CD4-positive, alpha-beta T cell (primary cell): ENCODE measurements around the gene FBXL19. TPM values are rescaled to one million over a fixed set of nuclear protein-coding genes. Genes with fewer than 3 reads are reported as not detected.
A peak's percentile ranks its signal among the peaks of the same experiment; 100 is the strongest.

Experiments
- ATAC-seq: fragments of 200-7000 bp; cut with Tn5 transposase; one replicate; pipeline ENCODE4 v1.10.0; 2022; ENCODE audit warnings: mild to moderate bottlenecking; ENCODE audit not compliant: poor library complexity
- CTCF ChIA-PET: fragments of 350-600 bp; sonication (Branson Sonifier 250); formaldehyde crosslinking; loops from one replicate; lab custom pipeline; 2021; ENCODE audit warnings: antibody characterized with exemption, inconsistent platforms; lab: Charles Lee
- POLR2A ChIA-PET: fragments of 350-600 bp; sonication (Branson Sonifier 250); formaldehyde crosslinking; loops from one replicate; lab custom pipeline; 2021; ENCODE audit warnings: antibody characterized with exemption, inconsistent platforms; lab: Charles Lee
- DNase-seq, 14 experiments: peaks; one replicate each; pipeline ENCODE4 v3.0.0-alpha.2; 2013 to 2020; ENCODE audit warnings: mixed read lengths in 2 of 14
- H3K27ac ChIP-seq, 2 donors: one replicate each; pipeline versions ENCODE4 v1.5.1 to v1.7.0; 2013; ENCODE audit warnings: low read length in 2 of 2, low read depth in 1 of 2, mild to moderate bottlenecking in 1 of 2
- H3K27me3 ChIP-seq, 2 experiments: 1 replicate in 1 of 2; 2 replicates in 1 of 2; pipeline versions ENCODE4 v1.6.1 to v1.7.0; 2013; ENCODE audit warnings: low read length in 2 of 2, control low read depth in 1 of 2, mild to moderate bottlenecking in 1 of 2, moderate library complexity in 1 of 2; ENCODE audit not compliant: insufficient read depth in 2 of 2, control insufficient read depth in 1 of 2
- H3K36me3 ChIP-seq: one replicate; pipeline ENCODE4 v1.6.1; 2013; ENCODE audit warnings: low read length, control low read depth; ENCODE audit not compliant: insufficient read depth
- H3K4me1 ChIP-seq: one replicate; pipeline ENCODE4 v1.6.1; 2013; ENCODE audit warnings: low read length, control low read depth; ENCODE audit not compliant: insufficient read depth
- H3K4me3 ChIP-seq: one replicate; pipeline ENCODE4 v1.5.1; 2013; ENCODE audit warnings: mild to moderate bottlenecking, low read length, moderate library complexity
- H3K9me3 ChIP-seq, 2 experiments: 1 replicate in 1 of 2; 2 replicates in 1 of 2; pipeline versions ENCODE4 v1.6.1 to v1.7.0; 2013; ENCODE audit warnings: low read length in 2 of 2, mild to moderate bottlenecking in 2 of 2, control low read depth in 1 of 2, moderate library complexity in 1 of 2; ENCODE audit not compliant: control insufficient read depth in 1 of 2, insufficient read depth in 1 of 2
- H3K27ac Mint-ChIP-seq: one replicate; pipeline ENCODE4 v1.8.0; 2020; ENCODE audit warnings: mixed read lengths
- H3K27me3 Mint-ChIP-seq: one replicate; pipeline ENCODE4 v1.8.0; 2021; ENCODE audit warnings: mixed read lengths
- H3K36me3 Mint-ChIP-seq: one replicate; pipeline ENCODE4 v1.8.0; 2021; ENCODE audit warnings: low read depth, mixed read lengths
- H3K4me1 Mint-ChIP-seq: one replicate; pipeline ENCODE4 v1.8.0; 2021; ENCODE audit warnings: low read depth, mixed read lengths
- H3K4me3 Mint-ChIP-seq: one replicate; pipeline ENCODE4 v1.8.0; 2020; ENCODE audit warnings: mild to moderate bottlenecking, mixed read lengths
- H3K9me3 Mint-ChIP-seq: one replicate; pipeline ENCODE4 v1.8.0; 2020; ENCODE audit warnings: mixed read lengths
- intact Hi-C, 2 experiments: fragments of 100-400 bp; cut with DNase I in 1 of 2; cut with micrococcal nuclease in 1 of 2; formaldehyde crosslinking; loops; one replicate each; pipeline versions ENCODE4 v1.15.1 to v1.9.0; 2023 to 2025; cut with DNase I, micrococcal nuclease
- total RNA-seq, 174 experiments: library from RNA in 2 of 174; stranded (reverse) in 2 of 174; gene quantifications; one replicate each; pipeline ENCODE4 v1.2.3 and lab custom pipeline; 2021 to 2026
- TF ChIP-seq, protein P1 (sequence below): fragments of 200-600 bp; IDR thresholded peaks from one replicate; pipeline ENCODE4 v1.8.0; 2022; ENCODE audit warnings: antibody characterized with exemption, mild to moderate bottlenecking

Gene FBXL19
- total RNA-seq, 2 experiments from 2014 or later = 7.5 to 8.9 TPM

DNA sequence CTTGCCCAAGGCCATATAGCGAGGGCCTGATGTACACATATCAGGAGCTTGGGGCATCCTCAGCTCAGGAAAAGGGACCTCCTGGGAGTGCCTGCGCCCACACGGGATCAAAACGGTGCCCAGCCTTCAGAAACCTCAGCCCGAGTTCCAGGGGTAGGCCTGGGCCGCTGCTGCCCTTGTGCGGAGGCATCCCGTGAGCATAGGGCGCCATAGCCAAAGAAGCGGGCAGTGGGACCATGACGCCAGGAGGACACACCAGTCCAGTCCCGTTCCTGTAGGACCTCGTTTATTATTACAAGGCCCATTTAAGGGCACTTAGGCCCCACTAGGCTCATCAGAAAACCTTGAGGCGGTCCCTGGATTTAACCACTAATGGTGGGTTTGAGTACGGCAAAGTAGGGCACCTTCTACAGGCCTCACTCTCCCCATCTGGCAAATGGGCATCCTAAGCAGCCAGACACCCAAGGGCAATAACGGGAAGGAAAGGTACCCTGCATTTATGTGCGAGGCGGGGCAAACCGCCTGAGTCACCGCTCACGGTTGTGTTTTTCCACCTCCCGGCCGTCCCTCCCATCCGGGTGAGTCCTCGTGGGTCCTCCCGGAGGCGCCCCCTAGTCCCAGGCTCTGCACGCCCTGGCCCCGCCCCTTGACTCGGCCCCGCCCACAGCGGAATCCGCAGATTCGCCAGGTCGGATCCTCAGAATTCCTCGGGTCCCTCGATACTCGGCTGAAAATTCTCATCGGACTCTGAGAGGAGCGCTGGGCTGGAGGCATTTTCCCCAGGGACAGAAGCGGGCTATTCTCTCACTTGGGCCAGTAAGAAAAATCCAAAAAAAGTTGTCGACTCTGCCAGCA is 33.5 kb downstream of the FBXL19 start:
- Mint-ChIP-seq H3K9me3 (no peaks in the 10 kb centered on the region), H3K36me3 (peaks cover 44% of the 10 kb centered on the region), H3K27me3 (no peaks in the 10 kb centered on the region), H3K4me3 (peak overlapping the region; percentile 97), H3K27ac (peak overlapping the region; percentile 97), H3K4me1 (peaks cover 39% of the 10 kb centered on the region)
- Histone ChIP-seq H3K27ac (peak overlapping the region; percentile 95), H3K27me3 (no peaks in the 10 kb centered on the region), H3K36me3 (peaks cover 31% of the 10 kb centered on the region), H3K4me1 (peaks cover 37% of the 10 kb centered on the region), H3K9me3 (peaks cover 0 to 6% of the 10 kb centered on the region in 2 experiments), H3K4me3 (peak overlapping the region; percentile 82)
- TF ChIP-seq, protein P1, sequence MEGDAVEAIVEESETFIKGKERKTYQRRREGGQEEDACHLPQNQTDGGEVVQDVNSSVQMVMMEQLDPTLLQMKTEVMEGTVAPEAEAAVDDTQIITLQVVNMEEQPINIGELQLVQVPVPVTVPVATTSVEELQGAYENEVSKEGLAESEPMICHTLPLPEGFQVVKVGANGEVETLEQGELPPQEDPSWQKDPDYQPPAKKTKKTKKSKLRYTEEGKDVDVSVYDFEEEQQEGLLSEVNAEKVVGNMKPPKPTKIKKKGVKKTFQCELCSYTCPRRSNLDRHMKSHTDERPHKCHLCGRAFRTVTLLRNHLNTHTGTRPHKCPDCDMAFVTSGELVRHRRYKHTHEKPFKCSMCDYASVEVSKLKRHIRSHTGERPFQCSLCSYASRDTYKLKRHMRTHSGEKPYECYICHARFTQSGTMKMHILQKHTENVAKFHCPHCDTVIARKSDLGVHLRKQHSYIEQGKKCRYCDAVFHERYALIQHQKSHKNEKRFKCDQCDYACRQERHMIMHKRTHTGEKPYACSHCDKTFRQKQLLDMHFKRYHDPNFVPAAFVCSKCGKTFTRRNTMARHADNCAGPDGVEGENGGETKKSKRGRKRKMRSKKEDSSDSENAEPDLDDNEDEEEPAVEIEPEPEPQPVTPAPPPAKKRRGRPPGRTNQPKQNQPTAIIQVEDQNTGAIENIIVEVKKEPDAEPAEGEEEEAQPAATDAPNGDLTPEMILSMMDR = no peak
- peak; percentile 55 for ATAC-seq
- DNase-seq = peak; percentile 72 to 93 (median 83)
- ChIA-PET CTCF (interaction anchor here (1.0 kb wide), 2 partner anchors 185 to 186 kb away, joined by 3 read pairs; no protein-coding TSS in a partner anchor), POLR2A (interaction anchor here (0.6 to 2.1 kb wide), 8 partner anchors 8 to 298 kb away, joined by 3 to 9 read pairs (median 4); partner anchors contain the start of genes FBRS, KAT8, ORAI3 and ZNF646)
- intact Hi-C loops = loop anchor here (1.0 to 10.0 kb wide), 8 partner anchors 34 to 908 kb away; partner anchors contain the start of genes FBXL19 (in 1 of the 2), STX4 (in 1 of the 2), ZNF646 (in 1 of the 2) and ZNF668 (in 1 of the 2)

DNA sequence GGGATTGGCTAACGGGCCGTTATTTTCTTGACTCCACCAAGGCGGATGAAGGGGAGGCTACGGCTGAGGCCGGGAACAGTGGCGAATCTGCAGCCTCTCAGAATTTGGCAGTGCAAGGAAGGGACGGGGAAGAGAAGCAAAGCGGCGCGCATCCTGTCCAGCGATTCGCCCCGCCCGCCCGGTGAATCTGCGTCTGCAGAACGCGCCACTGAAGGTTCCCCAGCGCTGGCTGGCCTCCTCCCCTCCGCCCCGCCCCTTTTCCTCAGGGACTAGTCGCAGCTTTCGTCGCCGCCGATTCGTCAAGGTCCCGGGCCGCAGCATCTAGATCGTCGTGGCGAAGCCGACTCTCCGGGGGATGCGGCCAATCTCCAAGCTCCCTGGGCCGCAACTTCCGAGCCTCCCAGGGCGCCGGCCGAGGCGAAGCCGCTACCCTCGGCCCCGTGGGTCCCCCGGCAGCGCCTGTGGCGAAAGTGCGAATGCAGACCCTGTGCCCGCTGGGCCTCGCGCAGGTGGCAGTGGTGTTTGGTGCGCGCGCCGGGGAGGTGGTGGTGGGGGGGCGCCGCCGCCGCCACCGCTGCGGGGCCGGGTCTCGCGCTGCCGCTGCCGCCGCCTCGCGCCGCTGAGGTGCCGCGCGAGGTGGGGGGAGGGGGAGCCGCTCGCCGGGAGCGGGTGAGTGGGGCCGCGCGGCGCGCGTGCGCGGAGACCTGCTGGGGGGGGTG is 34.2 kb downstream of the FBXL19 start, which contains the start of gene SETD1A:
SETD1A (plus strand) TSS at position 299 of the 719 bp plus-strand sequence. CDS start 978 bp downstream, outside the sequence.
- peak; percentile 94 to 99 (median 97) for DNase-seq

More for the DNA sequence above, 34.2 kb downstream of the FBXL19 start, which contains the start of gene SETD1A:
- ChIA-PET POLR2A (interaction anchor here (0.6 to 2.1 kb wide), 8 partner anchors 9 to 299 kb away, joined by 3 to 9 read pairs (median 4); partner anchors contain the start of genes FBRS, KAT8, ORAI3 and ZNF646), CTCF (interaction anchor here (1.0 kb wide), 1 partner anchor 185 kb away, joined by 3 read pairs; no protein-coding TSS in a partner anchor)
- Mint-ChIP-seq H3K9me3 (no peaks in the 10 kb centered on the region), H3K4me3 (peak within 1 kb of the TSS; percentile 97), H3K36me3 (peaks cover 52% of the 10 kb centered on the region), H3K27ac (peak within 1 kb of the TSS; percentile 97), H3K4me1 (peaks cover 39% of the 10 kb centered on the region), H3K27me3 (no peaks in the 10 kb centered on the region)
- peaks cover 38% of the 10 kb centered on the region for H3K36me3 ChIP-seq
- H3K27me3 ChIP-seq = no peaks in the 10 kb centered on the region
- H3K9me3 ChIP-seq = peaks cover 0 to 6% of the 10 kb centered on the region in 2 experiments
- intact Hi-C loops = loop anchor here (1.0 to 10.0 kb wide), 8 partner anchors 34 to 907 kb away; partner anchors contain the start of genes FBXL19 (in 1 of the 2), STX4 (in 1 of the 2), ZNF646 (in 1 of the 2) and ZNF668 (in 1 of the 2)
- H3K27ac ChIP-seq = peak within 1 kb of the TSS; percentile 95
- TF ChIP-seq, protein P1 = no peak
- peak; percentile 86 for ATAC-seq
- H3K4me1 ChIP-seq = peaks cover 37% of the 10 kb centered on the region
- H3K4me3 ChIP-seq = peak within 1 kb of the TSS; percentile 82
